Caco-2 (cell line): Measurements from ENCODE around the gene PIBF1. TPM values are rescaled to one million over a fixed set of nuclear protein-coding genes. Genes with fewer than 3 reads are reported as not detected.
A peak's percentile ranks its signal among the peaks of the same experiment; 100 is the strongest.

Experiments used
- BruUV-seq: library from RNA; stranded (reverse); fragments of 400-500 nt; replicated peaks from 2 replicates; lab custom pipeline; 2021; lab: Mats Ljungman, UMichigan
- CTCF ChIA-PET: fragments of 300-600 bp; sonication (Branson Sonifier 250); formaldehyde crosslinking; loops from one replicate; lab custom pipeline; 2022; ENCODE audit warnings: antibody characterized with exemption; lab: Charles Lee
- POLR2A ChIA-PET: fragments of 300-600 bp; sonication (Branson Sonifier 250); formaldehyde crosslinking; loops from one replicate; lab custom pipeline; 2022; ENCODE audit warnings: antibody characterized with exemption; lab: Charles Lee
- DNase-seq, 2 experiments: peaks; one replicate each; pipeline versions ENCODE4 v3.0.0 to v3.0.0-alpha.2; 2020 to 2022
- H3K27me3 ChIP-seq: replicated peaks from 2 replicates; pipeline ENCODE4 v1.6.0; 2011; ENCODE audit warnings: low read length; ENCODE audit not compliant: control insufficient read depth, insufficient read depth
- H3K36me3 ChIP-seq: 2 replicates; pipeline ENCODE4 v1.5.1; 2011; ENCODE audit warnings: low read length; ENCODE audit not compliant: control insufficient read depth, insufficient read depth
- H3K4me1 ChIP-seq: fragments of 250-450 bp; sonication (Bioruptor Pico); 2 replicates; pipeline ENCODE4 v1.5.1; 2020; ENCODE audit warnings: mild to moderate bottlenecking
- H3K4me3 ChIP-seq: 2 replicates; pipeline ENCODE4 v1.5.1; 2011; ENCODE audit warnings: low read depth, mild to moderate bottlenecking, control low read depth, low read length
- H3K9me3 ChIP-seq: fragments of 250-450 bp; sonication (Bioruptor Pico); 2 replicates; pipeline ENCODE4 v1.5.1; 2020; ENCODE audit warnings: mild to moderate bottlenecking, moderate library complexity
- H3K27ac Mint-ChIP-seq: one replicate; pipeline ENCODE4 v1.8.0; 2022; ENCODE audit warnings: mixed read lengths; ENCODE audit not compliant: unreplicated experiment
- H3K27me3 Mint-ChIP-seq: one replicate; pipeline ENCODE4 v1.8.0; 2022; ENCODE audit warnings: mixed read lengths; ENCODE audit not compliant: insufficient read depth, unreplicated experiment
- H3K36me3 Mint-ChIP-seq: one replicate; pipeline ENCODE4 v1.8.0; 2022; ENCODE audit warnings: mild to moderate bottlenecking, mixed read lengths; ENCODE audit not compliant: insufficient read depth, unreplicated experiment
- H3K4me1 Mint-ChIP-seq: one replicate; pipeline ENCODE4 v1.8.0; 2022; ENCODE audit warnings: low read depth, mixed read lengths; ENCODE audit not compliant: unreplicated experiment
- H3K4me3 Mint-ChIP-seq: one replicate; pipeline ENCODE4 v1.8.0; 2022; ENCODE audit warnings: mild to moderate bottlenecking, moderate library complexity, mixed read lengths; ENCODE audit not compliant: unreplicated experiment
- H3K9me3 Mint-ChIP-seq: one replicate; pipeline ENCODE4 v1.8.0; 2022; ENCODE audit warnings: mixed read lengths; ENCODE audit not compliant: unreplicated experiment
- intact Hi-C: fragments of 100-400 bp; cut with micrococcal nuclease; formaldehyde crosslinking; loops from one replicate; pipeline ENCODE4 v1.10.0; 2022; ENCODE audit not compliant: unreplicated experiment
- total RNA-seq: library from RNA; stranded (reverse); gene quantifications from 2 replicates; pipeline ENCODE4 v1.2.3, GENCODE V29; 2022
- TF ChIP-seq, protein P1 (sequence below), 2 experiments: fragments of 200-600 bp in 1 of 2; IDR thresholded peaks; 1 replicate in 1 of 2; 2 replicates in 1 of 2; pipeline versions ENCODE4 v1.5.1 to v1.8.0; 2011 to 2022; ENCODE audit warnings: antibody characterized with exemption in 1 of 2, control low read depth in 1 of 2, inconsistent platforms in 1 of 2, low read depth in 1 of 2, low read length in 1 of 2, mild to moderate bottlenecking in 1 of 2, moderate library complexity in 1 of 2; ENCODE audit not compliant: insufficient read depth in 1 of 2, severe bottlenecking in 1 of 2, unreplicated experiment in 1 of 2

The PIBF1 gene
- total RNA-seq, 1 experiment from 2014 or later = 13.4 TPM

DNA sequence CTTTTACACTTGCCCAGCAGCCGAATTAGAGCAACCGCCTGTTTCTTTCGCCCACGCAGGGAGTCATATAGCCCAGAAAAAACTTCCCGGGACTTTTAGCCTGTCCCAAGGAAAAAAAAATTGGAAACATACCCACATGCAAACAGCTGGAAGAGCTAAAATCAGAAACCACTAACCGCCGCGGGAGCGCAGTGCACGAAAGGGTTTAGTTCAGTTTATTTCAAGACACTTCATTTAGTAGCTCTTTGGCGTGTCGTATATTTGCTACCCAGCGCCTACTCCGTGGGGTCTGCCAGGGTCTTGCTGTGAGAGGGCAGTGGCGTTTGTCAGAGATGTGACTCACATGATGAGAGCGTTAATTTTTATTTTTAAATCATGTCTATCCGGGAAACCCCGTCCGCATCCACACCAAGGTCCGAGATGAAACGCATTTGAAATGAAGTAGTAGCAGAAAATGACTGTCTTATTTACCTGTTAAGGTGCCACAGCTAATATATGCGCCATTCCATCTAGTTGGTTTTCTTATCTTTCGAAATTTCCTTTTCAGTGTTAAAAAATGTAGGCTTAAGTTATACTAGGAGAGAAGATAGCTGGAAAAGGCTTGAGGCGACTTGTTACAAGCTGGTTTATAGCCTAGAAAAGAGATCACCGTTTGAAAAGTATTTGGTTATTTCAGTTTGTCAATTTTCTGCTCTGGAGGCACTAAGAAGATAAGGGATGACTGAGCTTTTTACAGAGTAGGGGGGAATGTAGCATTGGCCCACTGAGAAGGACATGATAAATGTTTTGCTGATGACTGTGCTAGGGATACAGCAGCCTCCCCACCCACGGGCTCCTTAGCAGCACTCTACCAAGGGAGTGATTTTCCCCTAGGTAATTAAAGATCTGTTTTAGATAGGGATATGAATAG, 278.6 kb downstream of the PIBF1 start:
- intact Hi-C loops = loop anchor here (2.0 kb wide), 1 partner anchor 648 kb away; no protein-coding TSS in a partner anchor
- H3K4me1 ChIP-seq = peaks cover 66% of the 10 kb centered on the region
- H3K36me3 ChIP-seq = 0 out of 2 replicates have a peak, but pooled peaks cover 8% of the 10 kb centered on the region
- H3K27me3 ChIP-seq = no peaks in the 10 kb centered on the region
- BruUV-seq = TSS peak; percentile 59
- no peak for DNase-seq
- H3K36me3 Mint-ChIP-seq = peaks cover 71% of the 10 kb centered on the region
- ChIA-PET CTCF (interaction anchor here (0.5 to 1.3 kb wide), 5 partner anchors 9 to 220 kb away, joined by 3 to 9 read pairs (median 3); no protein-coding TSS in a partner anchor), POLR2A (interaction anchor here (0.7 to 1.2 kb wide), 2 partner anchors 20 to 214 kb away, joined by 6 read pairs; no protein-coding TSS in a partner anchor)
- H3K4me3 ChIP-seq = peak overlapping the region; percentile 99
- H3K27ac Mint-ChIP-seq = peak overlapping the region; percentile 80
- H3K27me3 Mint-ChIP-seq = no peaks in the 10 kb centered on the region
- TF ChIP-seq, protein P1, sequence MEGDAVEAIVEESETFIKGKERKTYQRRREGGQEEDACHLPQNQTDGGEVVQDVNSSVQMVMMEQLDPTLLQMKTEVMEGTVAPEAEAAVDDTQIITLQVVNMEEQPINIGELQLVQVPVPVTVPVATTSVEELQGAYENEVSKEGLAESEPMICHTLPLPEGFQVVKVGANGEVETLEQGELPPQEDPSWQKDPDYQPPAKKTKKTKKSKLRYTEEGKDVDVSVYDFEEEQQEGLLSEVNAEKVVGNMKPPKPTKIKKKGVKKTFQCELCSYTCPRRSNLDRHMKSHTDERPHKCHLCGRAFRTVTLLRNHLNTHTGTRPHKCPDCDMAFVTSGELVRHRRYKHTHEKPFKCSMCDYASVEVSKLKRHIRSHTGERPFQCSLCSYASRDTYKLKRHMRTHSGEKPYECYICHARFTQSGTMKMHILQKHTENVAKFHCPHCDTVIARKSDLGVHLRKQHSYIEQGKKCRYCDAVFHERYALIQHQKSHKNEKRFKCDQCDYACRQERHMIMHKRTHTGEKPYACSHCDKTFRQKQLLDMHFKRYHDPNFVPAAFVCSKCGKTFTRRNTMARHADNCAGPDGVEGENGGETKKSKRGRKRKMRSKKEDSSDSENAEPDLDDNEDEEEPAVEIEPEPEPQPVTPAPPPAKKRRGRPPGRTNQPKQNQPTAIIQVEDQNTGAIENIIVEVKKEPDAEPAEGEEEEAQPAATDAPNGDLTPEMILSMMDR (IDR thresholded peaks at IDR 0.05; ENCODE audit: insufficient read depth in 1 of 2, low read depth in 1 of 2, low read length in 1 of 2, severe bottlenecking in 1 of 2, unreplicated experiment in 1 of 2) = no peak
- peak overlapping the region; percentile 76 for H3K4me3 Mint-ChIP-seq
- no peaks in the 10 kb centered on the region for H3K9me3 Mint-ChIP-seq
- H3K9me3 ChIP-seq = no peaks in the 10 kb centered on the region
- H3K4me1 Mint-ChIP-seq = peaks cover 42% of the 10 kb centered on the region

DNA sequence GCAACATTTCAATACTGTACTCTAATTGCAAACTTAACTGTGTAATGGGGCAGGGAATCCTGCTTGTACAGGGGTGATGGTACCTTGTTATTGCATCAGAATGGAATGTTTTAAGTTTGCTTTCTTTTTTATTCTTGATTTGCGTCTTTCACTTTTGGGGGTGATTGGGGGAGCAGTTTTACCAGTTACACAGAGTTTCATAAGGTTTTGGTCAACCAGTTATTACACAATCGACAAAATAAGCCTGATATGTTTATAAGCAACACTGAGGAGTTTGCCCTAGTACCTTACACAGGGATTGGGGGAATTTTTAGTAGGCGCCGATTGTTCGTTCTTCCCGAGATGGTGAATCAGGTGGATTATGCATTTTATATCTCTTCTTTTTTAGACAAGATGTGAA, 279.5 kb downstream of the PIBF1 start:
- Histone ChIP-seq H3K4me1 (peaks cover 66% of the 10 kb centered on the region), H3K4me3 (peak overlapping the region; percentile 99), H3K36me3 (0 out of 2 replicates have a peak, but pooled peaks cover 8% of the 10 kb centered on the region), H3K27me3 (no peaks in the 10 kb centered on the region), H3K9me3 (no peaks in the 10 kb centered on the region)
- ChIA-PET CTCF (no interaction called here), POLR2A (interaction anchor here (1.2 kb wide), 1 partner anchor 21 kb away, joined by 6 read pairs; no protein-coding TSS in a partner anchor)
- no TSS peak for BruUV-seq
- Mint-ChIP-seq H3K4me3 (peak overlapping the region; percentile 76), H3K27me3 (no peaks in the 10 kb centered on the region), H3K27ac (peak overlapping the region; percentile 27), H3K4me1 (peaks cover 33% of the 10 kb centered on the region), H3K9me3 (no peaks in the 10 kb centered on the region), H3K36me3 (peaks cover 77% of the 10 kb centered on the region)
- intact Hi-C loops = loop anchor here (2.0 kb wide), 1 partner anchor 647 kb away; no protein-coding TSS in a partner anchor
- DNase-seq = no peak
- TF ChIP-seq, protein P1 (IDR thresholded peaks at IDR 0.05; ENCODE audit: insufficient read depth in 1 of 2, low read depth in 1 of 2, low read length in 1 of 2, severe bottlenecking in 1 of 2, unreplicated experiment in 1 of 2) = no peak

DNA sequence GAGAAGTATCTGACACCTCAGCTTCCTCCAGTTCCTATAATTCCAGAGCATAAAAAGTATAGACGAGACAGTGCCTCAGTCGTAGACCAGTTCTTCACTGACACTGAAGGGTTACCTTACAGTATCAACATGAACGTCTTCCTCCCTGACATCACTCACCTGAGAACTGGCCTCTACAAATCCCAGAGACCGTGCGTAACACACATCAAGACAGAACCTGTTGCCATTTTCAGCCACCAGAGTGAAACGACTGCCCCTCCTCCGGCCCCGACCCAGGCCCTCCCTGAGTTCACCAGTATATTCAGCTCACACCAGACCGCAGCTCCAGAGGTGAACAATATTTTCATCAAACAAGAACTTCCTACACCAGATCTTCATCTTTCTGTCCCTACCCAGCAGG, 279.9 kb downstream of the PIBF1 start:
- H3K4me1 Mint-ChIP-seq = peaks cover 33% of the 10 kb centered on the region
- TF ChIP-seq, protein P1 (IDR thresholded peaks at IDR 0.05; ENCODE audit: insufficient read depth in 1 of 2, low read depth in 1 of 2, low read length in 1 of 2, severe bottlenecking in 1 of 2, unreplicated experiment in 1 of 2) = no peak
- no peaks in the 10 kb centered on the region for H3K27me3 Mint-ChIP-seq
- Histone ChIP-seq H3K36me3 (0 out of 2 replicates have a peak, but pooled peaks cover 8% of the 10 kb centered on the region), H3K9me3 (no peaks in the 10 kb centered on the region), H3K4me3 (peak overlapping the region; percentile 99), H3K27me3 (no peaks in the 10 kb centered on the region), H3K4me1 (peaks cover 68% of the 10 kb centered on the region)
- peak overlapping the region; percentile 76 for H3K4me3 Mint-ChIP-seq
- DNase-seq = peak in 1 of 2 experiments; percentile 38
- H3K36me3 Mint-ChIP-seq = peaks cover 78% of the 10 kb centered on the region
- H3K27ac Mint-ChIP-seq = peak overlapping the region; percentile 27
- no TSS peak for BruUV-seq
- ChIA-PET CTCF (no interaction called here), POLR2A (no interaction called here)
- no peaks in the 10 kb centered on the region for H3K9me3 Mint-ChIP-seq
- intact Hi-C loops = loop anchor here (2.0 kb wide), 1 partner anchor 647 kb away; no protein-coding TSS in a partner anchor
